Stomach (tissue), 4 donors: ENCODE measurements around the gene HEMGN.

Source experiments
- EP300 ChIP-seq: sonication (generic); formaldehyde crosslinking; IDR thresholded peaks from one replicate; pipeline ENCODE4 v1.6.1; 2017; ENCODE audit warnings: antibody characterized with exemption
- POLR2A ChIP-seq, 4 donors: fragments of 450-650 bp; IDR thresholded peaks; one replicate each; pipeline ENCODE4 v1.6.1; 2016; ENCODE audit warnings: antibody characterized with exemption in 4 of 4, control low read depth in 2 of 4, mild to moderate bottlenecking in 1 of 4, moderate library complexity in 1 of 4
- POLR2AphosphoS5 ChIP-seq, 3 donors: sonication (generic); formaldehyde crosslinking; IDR thresholded peaks; one replicate each; pipeline ENCODE4 v1.6.1; 2016; ENCODE audit warnings: antibody characterized with exemption in 3 of 3

- TF ChIP-seq POLR2AphosphoS5 (IDR thresholded peaks at IDR 0.05): no peak
- no peak for TF ChIP-seq POLR2A (IDR thresholded peaks at IDR 0.05)
- TF ChIP-seq EP300: no peak
Observed at GRCh38 chr9:97969014-97969413, 31.0 kb upstream of the HEMGN start.
